ENCODE results near the gene TMIGD1. TPM values are rescaled to one million over a fixed set of nuclear protein-coding genes. Genes with fewer than 3 reads are reported as not detected.

The TMIGD1 gene
- total and polyA plus RNA-seq, 2 of the 13 experiments (the other 11 are each of a cell fraction or from before 2014, with no cell fraction given), result not detected

DNA sequence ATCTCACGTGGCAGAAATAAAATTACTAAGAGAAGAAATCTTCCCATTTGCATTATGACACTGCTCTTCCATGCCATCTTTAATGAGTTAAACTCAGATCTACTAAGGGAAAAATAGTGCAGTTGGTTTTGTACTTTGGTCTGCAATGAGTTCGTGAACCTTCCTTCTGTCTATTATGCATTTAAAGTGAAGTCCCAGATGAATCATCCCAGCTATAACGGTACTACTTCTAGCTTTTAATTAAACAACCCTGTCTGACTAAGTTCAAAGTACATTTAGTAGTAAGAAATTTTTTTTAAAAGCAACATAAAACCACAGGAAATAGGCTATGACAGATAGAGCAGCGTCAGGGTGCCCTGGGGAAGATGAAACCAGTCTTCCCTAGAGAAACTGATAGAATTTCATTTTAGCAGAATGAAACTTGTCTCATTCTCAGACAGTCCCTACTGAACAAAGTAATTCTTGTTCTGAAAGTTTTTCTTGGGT, 1.8 kb downstream of the TMIGD1 start (continued):
- TF ChIP-seq, protein P1, sequence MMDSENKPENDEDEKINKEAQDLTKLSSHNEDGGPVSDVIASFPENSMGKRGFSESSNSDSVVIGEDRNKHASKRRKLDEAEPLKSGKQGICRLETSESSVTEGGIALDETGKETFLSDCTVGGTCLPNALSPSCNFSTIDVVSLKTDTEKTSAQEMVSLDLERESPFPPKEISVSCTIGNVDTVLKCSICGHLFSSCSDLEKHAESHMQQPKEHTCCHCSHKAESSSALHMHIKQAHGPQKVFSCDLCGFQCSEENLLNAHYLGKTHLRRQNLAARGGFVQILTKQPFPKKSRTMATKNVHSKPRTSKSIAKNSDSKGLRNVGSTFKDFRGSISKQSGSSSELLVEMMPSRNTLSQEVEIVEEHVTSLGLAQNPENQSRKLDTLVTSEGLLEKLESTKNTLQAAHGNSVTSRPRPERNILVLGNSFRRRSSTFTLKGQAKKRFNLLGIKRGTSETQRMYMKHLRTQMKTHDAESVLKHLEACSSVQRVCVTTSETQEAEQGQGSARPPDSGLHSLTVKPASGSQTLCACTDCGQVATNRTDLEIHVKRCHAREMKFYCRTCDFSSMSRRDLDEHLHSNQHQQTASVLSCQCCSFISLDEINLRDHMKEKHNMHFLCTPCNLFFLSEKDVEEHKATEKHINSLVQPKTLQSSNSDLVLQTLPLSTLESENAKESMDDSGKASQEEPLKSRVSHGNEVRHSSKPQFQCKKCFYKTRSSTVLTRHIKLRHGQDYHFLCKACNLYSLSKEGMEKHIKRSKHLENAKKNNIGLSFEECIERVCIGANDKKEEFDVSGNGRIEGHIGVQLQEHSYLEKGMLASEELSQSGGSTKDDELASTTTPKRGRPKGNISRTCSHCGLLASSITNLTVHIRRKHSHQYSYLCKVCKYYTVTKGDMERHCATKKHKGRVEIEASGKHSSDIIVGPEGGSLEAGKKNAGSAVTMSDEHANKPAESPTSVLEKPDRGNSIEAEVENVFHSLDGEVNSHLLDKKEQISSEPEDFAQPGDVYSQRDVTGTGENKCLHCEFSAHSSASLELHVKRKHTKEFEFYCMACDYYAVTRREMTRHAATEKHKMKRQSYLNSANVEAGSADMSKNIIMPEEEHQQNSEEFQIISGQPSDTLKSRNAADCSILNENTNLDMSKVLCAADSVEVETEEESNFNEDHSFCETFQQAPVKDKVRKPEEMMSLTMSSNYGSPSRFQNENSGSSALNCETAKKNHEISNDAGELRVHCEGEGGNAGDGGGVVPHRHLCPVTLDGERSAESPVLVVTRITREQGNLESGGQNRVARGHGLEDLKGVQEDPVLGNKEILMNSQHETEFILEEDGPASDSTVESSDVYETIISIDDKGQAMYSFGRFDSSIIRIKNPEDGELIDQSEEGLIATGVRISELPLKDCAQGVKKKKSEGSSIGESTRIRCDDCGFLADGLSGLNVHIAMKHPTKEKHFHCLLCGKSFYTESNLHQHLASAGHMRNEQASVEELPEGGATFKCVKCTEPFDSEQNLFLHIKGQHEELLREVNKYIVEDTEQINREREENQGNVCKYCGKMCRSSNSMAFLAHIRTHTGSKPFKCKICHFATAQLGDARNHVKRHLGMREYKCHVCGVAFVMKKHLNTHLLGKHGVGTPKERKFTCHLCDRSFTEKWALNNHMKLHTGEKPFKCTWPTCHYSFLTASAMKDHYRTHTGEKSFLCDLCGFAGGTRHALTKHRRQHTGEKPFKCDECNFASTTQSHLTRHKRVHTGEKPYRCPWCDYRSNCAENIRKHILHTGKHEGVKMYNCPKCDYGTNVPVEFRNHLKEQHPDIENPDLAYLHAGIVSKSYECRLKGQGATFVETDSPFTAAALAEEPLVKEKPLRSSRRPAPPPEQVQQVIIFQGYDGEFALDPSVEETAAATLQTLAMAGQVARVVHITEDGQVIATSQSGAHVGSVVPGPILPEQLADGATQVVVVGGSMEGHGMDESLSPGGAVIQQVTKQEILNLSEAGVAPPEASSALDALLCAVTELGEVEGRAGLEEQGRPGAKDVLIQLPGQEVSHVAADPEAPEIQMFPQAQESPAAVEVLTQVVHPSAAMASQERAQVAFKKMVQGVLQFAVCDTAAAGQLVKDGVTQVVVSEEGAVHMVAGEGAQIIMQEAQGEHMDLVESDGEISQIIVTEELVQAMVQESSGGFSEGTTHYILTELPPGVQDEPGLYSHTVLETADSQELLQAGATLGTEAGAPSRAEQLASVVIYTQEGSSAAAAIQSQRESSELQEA (CRISPR knock-in tag; IDR thresholded peaks at IDR 0.05; ENCODE audit: not compliant biosample characterization), result no peak
- TF ChIP-seq RORA (CRISPR knock-in tag; IDR thresholded peaks at IDR 0.05), result no peak
- peak; percentile 65; the same call in 1 of the 2 replicates for TF ChIP-seq RXRB (CRISPR knock-in tag; IDR thresholded peaks at IDR 0.05; ENCODE audit: borderline replicate concordance)
- no peak for TF ChIP-seq ZIK1 (CRISPR knock-in tag; IDR thresholded peaks at IDR 0.05; ENCODE audit: borderline replicate concordance, low read depth)
- peak; percentile 40 for TF ChIP-seq SAP130 (CRISPR knock-in tag; IDR thresholded peaks at IDR 0.05; ENCODE audit: low read depth)
- TF ChIP-seq ZNF615 (CRISPR knock-in tag; IDR thresholded peaks at IDR 0.05; ENCODE audit: borderline replicate concordance), result no peak
- no peak for TF ChIP-seq GABPA (IDR thresholded peaks at IDR 0.05; ENCODE audit: low read depth, low read length)
- TF ChIP-seq GABPA (CRISPR knock-in tag; IDR thresholded peaks at IDR 0.05; ENCODE audit: low read depth), result peak; percentile 42; the same call in 1 of the 2 replicates
- peak; percentile 30; the same call in 1 of the 2 replicates for TF ChIP-seq FOSL2 (CRISPR knock-in tag; IDR thresholded peaks at IDR 0.05)
- TF ChIP-seq ZNF432 (CRISPR knock-in tag; IDR thresholded peaks at IDR 0.05; ENCODE audit: borderline replicate concordance), result no peak
- no peak for TF ChIP-seq ATRX (CRISPR knock-in tag; IDR thresholded peaks at IDR 0.05; ENCODE audit: borderline replicate concordance)
- TF ChIP-seq, protein P2, sequence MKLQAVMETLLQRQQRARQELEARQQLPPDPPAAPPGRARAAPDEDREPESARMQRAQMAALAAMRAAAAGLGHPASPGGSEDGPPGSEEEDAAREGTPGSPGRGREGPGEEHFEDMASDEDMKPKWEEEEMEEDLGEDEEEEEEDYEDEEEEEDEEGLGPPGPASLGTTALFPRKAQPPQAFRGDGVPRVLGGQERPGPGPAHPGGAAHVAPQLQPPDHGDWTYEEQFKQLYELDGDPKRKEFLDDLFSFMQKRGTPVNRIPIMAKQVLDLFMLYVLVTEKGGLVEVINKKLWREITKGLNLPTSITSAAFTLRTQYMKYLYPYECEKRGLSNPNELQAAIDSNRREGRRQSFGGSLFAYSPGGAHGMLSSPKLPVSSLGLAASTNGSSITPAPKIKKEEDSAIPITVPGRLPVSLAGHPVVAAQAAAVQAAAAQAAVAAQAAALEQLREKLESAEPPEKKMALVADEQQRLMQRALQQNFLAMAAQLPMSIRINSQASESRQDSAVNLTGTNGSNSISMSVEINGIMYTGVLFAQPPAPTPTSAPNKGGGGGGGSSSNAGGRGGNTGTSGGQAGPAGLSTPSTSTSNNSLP (IDR thresholded peaks at IDR 0.05; ENCODE audit: low read depth, low read length), result peak; percentile 84
- TF ChIP-seq NCOA2 (CRISPR knock-in tag; IDR thresholded peaks at IDR 0.05), result 0 out of 2 replicates have a peak, but pooled peaks have one; percentile 14
- TF ChIP-seq, protein P3, sequence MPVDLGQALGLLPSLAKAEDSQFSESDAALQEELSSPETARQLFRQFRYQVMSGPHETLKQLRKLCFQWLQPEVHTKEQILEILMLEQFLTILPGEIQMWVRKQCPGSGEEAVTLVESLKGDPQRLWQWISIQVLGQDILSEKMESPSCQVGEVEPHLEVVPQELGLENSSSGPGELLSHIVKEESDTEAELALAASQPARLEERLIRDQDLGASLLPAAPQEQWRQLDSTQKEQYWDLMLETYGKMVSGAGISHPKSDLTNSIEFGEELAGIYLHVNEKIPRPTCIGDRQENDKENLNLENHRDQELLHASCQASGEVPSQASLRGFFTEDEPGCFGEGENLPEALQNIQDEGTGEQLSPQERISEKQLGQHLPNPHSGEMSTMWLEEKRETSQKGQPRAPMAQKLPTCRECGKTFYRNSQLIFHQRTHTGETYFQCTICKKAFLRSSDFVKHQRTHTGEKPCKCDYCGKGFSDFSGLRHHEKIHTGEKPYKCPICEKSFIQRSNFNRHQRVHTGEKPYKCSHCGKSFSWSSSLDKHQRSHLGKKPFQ (CRISPR knock-in tag; IDR thresholded peaks at IDR 0.05; ENCODE audit: insufficient replicate concordance), result no peak
- no peak for TF ChIP-seq IKZF4 (CRISPR knock-in tag; IDR thresholded peaks at IDR 0.05; ENCODE audit: borderline replicate concordance, low read depth, not compliant biosample characterization)
- peak; percentile 48; the same call in 1 of the 2 replicates for TF ChIP-seq FOXA3 (CRISPR knock-in tag; IDR thresholded peaks at IDR 0.05)
